Measurements from ENCODE around the gene OR8G5.

- no peak for TF ChIP-seq CTCF (conservative IDR thresholded peaks at IDR 0.05; ENCODE audit: low read depth, low read length)
- TF ChIP-seq EZH2 (IDR thresholded peaks at IDR 0.05; ENCODE audit: low read length, unreplicated experiment), result no peak
- no peak for TF ChIP-seq EZH2phosphoT487 (IDR thresholded peaks at IDR 0.05; ENCODE audit: borderline replicate concordance, low read length)
Observed at GRCh38 chr11:124311269-124311668, 55.1 kb downstream of the OR8G5 start.

Data from PC-3 (cell line).